WI38 (cell line): ENCODE data around the gene LRRK1.
"Not testable (repeated sequence)": the region's sequence is repeated elsewhere in the genome, so short reads cannot be mapped to it uniquely, and the experiment has no call there.

Experiments used
- H3K4me3 ChIP-seq: 2 replicates; pipeline ENCODE4 v1.5.1; 2011; ENCODE audit warnings: low read depth, mild to moderate bottlenecking, control low read depth, low read length
- CTCF ChIP-seq: IDR thresholded peaks from 2 replicates; pipeline ENCODE4 v1.5.1; 2012; ENCODE audit warnings: low read depth, mild to moderate bottlenecking, control low read depth, low read length

LRRK1 gene

GRCh38 chr15:101069654-101069973 is 150.5 kb downstream of the LRRK1 start:
- no peak for TF ChIP-seq CTCF
- no peak overlapping the region for H3K4me3 ChIP-seq

- no peak for TF ChIP-seq CTCF
- no peak overlapping the region for H3K4me3 ChIP-seq
These were observed 150.9 kb downstream of the LRRK1 start for GRCh38 chr15:101070024-101070423.

GRCh38 chr15:101070502-101071273 is 151.5 kb downstream of the LRRK1 start:
- peak overlapping the region; percentile 8; the same call in 1 of the 2 replicates for H3K4me3 ChIP-seq
- no peak for TF ChIP-seq CTCF

- no peak for TF ChIP-seq CTCF
- no peak overlapping the region for H3K4me3 ChIP-seq
These were observed 152.5 kb downstream of the LRRK1 start for GRCh38 chr15:101071651-101072050.

- H3K4me3 ChIP-seq, result not testable (repeated sequence)
These were observed 153.1 kb downstream of the LRRK1 start for GRCh38 chr15:101072235-101072634.

GRCh38 chr15:101077806-101078668 is 158.9 kb downstream of the LRRK1 start:
- not testable (repeated sequence) for H3K4me3 ChIP-seq

GRCh38 chr15:101078669-101079323 is 159.6 kb downstream of the LRRK1 start:
- no peak overlapping the region for H3K4me3 ChIP-seq
- no peak for TF ChIP-seq CTCF

- no peak overlapping the region for H3K4me3 ChIP-seq
- no peak for TF ChIP-seq CTCF
These were observed 162.7 kb downstream of the LRRK1 start for GRCh38 chr15:101081900-101082299.
